GM18870 (cell line): ENCODE data around the gene PALLD.
"Not testable (repeated sequence)": the region's sequence is repeated elsewhere in the genome, so short reads cannot be mapped to it uniquely, and the experiment has no call there.

ENCODE experiments used
- ATAC-seq: cut with Tn5 transposase; IDR thresholded peaks from one replicate; pipeline ENCODE4 v1.9.1; 2021; ENCODE audit warnings: moderate library complexity; ENCODE audit not compliant: unreplicated experiment

Gene PALLD

GRCh38 chr4:168496834-168497233, at the start of gene PALLD:
Gene PALLD (plus strand): TSS chr4:168497052.
- no peak for ATAC-seq

DNA sequence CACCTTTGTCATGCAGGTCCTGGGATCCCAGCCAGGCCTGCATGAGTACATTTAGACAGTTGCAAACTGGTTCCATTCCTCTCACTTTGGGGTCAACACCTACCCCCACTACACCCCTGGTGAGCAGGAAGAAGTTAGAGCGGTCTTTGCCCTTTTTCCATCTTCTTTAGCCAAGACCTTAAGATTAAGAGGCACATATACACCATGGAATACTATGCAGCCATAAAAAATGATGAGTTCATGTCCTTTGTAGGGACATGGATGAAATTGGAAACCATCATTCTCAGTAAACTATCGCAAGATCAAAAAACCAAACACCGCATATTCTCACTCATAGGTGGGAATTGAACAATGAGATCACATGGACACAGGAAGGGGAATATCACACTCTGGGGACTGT, 47.8 kb upstream of the PALLD start:
- not testable (repeated sequence) for ATAC-seq

GRCh38 chr4:168449719-168450452, 47.0 kb upstream of the PALLD start:
- no peak for ATAC-seq

- ATAC-seq: peak; percentile 18
Observed at GRCh38 chr4:168451331-168451730, 45.5 kb upstream of the PALLD start.

GRCh38 chr4:168451744-168452390, 45.0 kb upstream of the PALLD start:
- ATAC-seq: peak; percentile 84

DNA sequence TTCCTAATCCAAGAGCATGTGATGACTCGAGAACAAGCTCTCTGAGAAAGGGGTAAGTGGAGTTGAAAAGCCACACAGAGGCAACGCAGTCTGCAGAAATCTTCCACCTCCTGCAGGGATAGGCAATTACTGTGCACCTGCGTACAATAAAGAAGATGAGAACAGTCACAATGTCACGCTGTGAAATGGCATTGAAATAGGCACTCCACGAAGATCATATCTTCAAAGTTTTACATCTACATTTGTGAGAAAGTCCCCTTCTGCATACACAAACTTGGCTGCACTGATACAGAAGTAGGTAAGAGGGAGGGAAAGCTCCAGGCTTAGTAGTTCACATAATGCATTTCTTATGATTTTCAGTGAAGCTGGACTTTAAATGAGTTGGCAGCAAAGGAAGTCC, 43.7 kb upstream of the PALLD start:
- ATAC-seq: no peak

GRCh38 chr4:168458256-168458655, 38.6 kb upstream of the PALLD start:
- ATAC-seq: not testable (repeated sequence)

DNA sequence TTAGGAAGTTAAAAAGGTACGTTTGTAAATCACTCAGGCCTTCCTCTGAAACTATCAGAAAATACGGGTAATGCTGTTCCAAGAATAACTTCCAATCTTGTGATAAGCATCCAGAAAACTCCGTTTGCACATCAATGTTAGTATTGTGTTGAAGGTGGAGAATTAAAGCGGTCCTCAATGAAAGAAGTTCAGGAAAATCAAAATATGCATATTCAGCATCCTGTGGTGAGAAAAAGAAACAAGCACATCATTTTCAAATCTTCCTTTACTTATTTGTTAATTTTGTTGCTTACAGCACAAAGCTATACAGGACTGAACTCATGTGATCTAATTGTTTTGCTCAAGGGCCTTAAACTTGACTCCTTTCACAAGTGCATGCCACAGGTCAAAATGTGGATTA, 35.0 kb upstream of the PALLD start:
- no peak for ATAC-seq

DNA sequence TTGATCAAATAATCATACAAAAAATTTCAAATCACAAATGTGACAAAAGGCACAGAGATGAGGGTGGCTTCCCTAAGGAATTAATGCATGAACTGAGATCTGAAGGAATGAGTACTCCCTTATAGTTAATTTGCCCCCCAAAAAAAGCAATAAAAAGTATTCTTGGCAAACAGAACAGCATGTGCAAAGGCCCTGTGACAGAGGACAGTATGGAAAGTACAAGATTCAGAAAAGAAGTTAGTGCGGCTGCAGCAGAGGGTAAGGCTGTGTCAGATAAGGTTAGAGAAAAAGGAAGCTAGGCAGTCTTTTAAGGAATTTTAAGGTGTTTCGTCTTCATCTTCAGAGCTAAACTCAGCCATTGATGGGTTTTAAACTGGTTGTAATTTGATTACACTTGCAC, 23.9 kb upstream of the PALLD start:
- no peak for ATAC-seq

DNA sequence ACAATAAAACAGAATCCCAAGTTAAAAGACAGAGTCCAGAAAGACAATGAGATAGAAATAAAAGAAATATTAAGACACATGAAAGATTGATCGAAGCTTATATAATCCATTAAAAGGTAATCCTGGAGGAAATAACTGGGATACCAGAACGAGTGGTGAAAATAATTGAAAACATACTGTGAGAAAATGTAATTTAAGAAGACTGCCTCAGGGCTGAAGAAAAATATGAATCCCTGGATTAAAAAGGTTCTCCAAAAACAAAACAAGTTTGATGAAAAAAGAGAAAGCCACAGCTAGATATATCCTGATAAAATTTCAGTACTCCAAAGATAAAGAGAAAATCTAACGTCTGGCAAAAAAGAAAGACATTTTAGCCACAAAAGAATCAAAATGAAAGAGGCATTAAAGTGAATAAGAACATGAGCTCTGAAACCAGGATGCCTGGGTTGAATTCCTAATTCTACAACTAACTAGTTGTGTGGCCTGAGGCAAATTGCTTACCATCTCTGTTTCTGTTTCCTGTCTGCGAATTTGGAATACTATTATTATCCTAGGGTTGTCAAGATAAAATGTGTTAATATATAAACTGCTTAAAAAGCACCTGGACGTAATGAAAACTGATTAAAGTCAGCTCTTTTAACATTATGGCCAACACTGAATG, 22.1 kb upstream of the PALLD start:
- ATAC-seq: no peak

DNA sequence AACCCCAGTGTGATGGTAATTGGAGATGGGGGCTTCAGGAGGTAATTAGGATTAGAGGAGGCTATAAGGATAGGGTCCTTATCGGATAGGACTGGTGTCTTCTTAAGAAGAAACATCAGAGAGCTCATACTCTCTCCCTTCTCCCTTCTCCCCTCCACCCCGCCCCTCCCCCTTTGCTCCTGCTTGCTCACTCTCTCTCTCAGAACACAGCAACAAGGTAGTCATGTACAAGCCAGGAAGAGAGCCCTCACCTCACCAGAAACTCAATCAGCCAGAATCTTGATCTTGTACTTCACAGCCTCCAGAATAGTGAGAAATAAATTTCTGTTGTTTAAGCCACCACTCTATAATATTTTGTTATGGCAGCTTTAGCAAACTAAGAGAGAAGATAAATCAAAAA, 21.1 kb upstream of the PALLD start:
- no peak for ATAC-seq

DNA sequence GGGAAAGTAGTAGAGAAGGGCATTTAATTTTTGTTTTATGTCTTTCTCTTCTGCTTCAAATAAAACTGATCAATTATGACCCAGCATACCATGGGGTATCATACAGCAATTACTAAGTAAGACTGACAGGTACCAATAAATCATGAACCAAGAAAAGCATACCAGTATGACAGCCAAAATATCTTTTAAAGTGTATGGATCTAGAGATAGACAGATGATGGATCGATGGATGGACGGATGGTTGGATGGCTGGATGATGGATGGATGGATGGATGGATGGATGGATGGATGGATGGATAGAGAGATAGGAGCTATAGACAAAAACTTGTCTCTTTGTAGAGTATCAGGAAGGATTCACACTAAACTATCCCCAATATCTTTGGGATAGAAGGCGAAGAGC, 18.0 kb upstream of the PALLD start:
- ATAC-seq: no peak

- ATAC-seq: peak; percentile 47
Observed at GRCh38 chr4:168480931-168481611, 15.8 kb upstream of the PALLD start.

GRCh38 chr4:168483811-168484210, 13.0 kb upstream of the PALLD start:
- no peak for ATAC-seq

GRCh38 chr4:168484626-168485025, 12.2 kb upstream of the PALLD start:
- ATAC-seq: no peak

GRCh38 chr4:168485156-168485910, 11.5 kb upstream of the PALLD start:
- no peak for ATAC-seq

GRCh38 chr4:168486912-168487281, 10.0 kb upstream of the PALLD start:
- no peak for ATAC-seq

DNA sequence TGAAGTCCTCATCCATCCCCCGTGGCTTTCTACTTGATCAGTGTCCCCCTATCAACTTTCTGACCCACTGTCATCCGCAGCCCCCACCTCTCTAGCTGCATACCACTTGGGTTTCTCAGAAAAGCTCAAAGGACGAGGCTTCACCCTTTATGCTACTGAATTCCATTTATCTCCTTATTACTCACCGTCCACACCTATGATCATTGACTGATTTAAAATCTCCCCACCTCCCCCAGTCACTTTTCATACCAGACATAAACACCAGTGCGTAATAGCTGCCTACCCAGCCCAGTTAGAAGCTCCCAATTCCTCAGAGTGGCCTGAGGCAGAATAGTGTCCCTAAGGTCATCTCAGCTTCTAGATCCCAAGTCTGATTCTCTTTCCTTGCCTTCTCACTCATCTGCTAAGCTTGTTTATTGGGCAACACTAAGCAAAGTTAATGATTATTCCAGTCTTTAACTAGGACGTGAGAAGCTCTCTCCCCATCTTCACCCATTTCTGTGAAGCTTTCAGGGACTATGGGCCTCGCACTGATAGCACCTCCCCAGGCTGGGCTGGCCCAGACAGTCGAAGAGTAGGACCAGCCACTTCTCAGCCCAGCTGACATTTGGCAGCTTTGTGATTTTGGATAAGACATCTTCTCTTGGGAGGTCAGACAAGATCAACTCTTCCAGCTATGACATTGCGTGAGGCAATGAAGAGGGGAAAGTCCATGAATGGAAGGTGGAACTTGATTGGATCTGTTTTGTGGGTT, 9.4 kb upstream of the PALLD start:
- no peak for ATAC-seq

DNA sequence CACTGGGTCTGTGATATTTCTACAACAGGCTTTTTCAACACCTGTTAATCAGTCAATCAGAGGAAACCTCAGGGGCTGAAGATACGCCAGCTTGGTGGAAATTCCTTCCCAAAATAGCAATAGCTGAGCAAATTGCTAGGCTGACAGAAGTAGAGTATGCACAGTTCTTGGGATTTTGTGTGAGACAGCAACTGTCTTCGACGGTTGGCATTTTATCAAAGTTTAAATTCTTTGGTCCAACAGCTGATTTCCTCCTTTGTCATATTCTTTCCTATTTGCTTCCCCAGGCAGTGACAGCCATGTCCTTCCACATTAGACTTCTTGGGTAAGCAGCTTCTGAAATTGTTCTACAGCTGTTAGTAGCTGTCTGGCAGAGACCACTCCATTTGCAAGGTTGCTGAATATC, 8.0 kb upstream of the PALLD start:
- ATAC-seq: no peak

DNA sequence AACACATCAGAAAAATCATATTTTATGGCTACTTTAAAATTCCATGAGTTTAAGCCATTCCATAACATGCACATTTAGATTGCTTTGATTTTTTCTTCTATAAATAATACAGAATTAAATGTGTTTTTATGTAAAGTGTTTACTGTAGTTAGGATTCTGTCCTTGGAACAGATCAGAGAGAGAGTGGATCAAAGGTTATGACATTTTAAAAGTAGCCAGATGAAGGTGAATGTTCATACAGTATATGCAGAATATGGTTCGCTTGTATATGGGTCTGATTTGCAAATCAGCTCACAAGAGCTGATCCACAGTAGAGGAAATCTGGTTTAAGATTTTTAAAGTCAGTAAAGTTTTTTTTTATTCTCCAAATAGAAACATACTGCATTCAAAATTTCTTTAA, 7.2 kb upstream of the PALLD start:
- ATAC-seq: no peak
